ENCODE measurements around the gene NEXMIF.
"Not testable (repeated sequence)": the region's sequence is repeated elsewhere in the genome, so short reads cannot be mapped to it uniquely, and the experiment has no call there.

The NEXMIF gene

GRCh38 chrX:74865725-74866124 is 59.5 kb downstream of the NEXMIF start:
- Mint-ChIP-seq H3K27me3 (no peaks in the 10 kb centered on the region), H3K9me3 (peaks cover 7% of the 10 kb centered on the region), H3K4me3 (no peak overlapping the region), H3K4me1 (ENCODE audit: low read depth) (no peaks in the 10 kb centered on the region), H3K27ac (no peak overlapping the region), H3K36me3 (ENCODE audit: low read depth) (no peaks in the 10 kb centered on the region)

GRCh38 chrX:74853255-74853654 is 72.0 kb downstream of the NEXMIF start:
- Mint-ChIP-seq H3K27ac (no peak overlapping the region), H3K36me3 (ENCODE audit: low read depth) (peaks cover 4% of the 10 kb centered on the region), H3K4me1 (ENCODE audit: low read depth) (no peaks in the 10 kb centered on the region), H3K27me3 (no peaks in the 10 kb centered on the region), H3K9me3 (peaks cover 31% of the 10 kb centered on the region), H3K4me3 (no peak overlapping the region)

- Mint-ChIP-seq H3K27me3 (no peaks in the 10 kb centered on the region), H3K27ac (no peak overlapping the region), H3K36me3 (ENCODE audit: low read depth) (no peaks in the 10 kb centered on the region), H3K4me3 (no peak overlapping the region), H3K9me3 (no peaks in the 10 kb centered on the region), H3K4me1 (ENCODE audit: low read depth) (no peaks in the 10 kb centered on the region)
Measured at GRCh38 chrX:74835566-74835965, 89.7 kb downstream of the NEXMIF start.

GRCh38 chrX:74819797-74820196 is 105.5 kb downstream of the NEXMIF start:
- H3K36me3 Mint-ChIP-seq (ENCODE audit: low read depth); H3K4me1 Mint-ChIP-seq (ENCODE audit: low read depth); H3K4me3 Mint-ChIP-seq; H3K27me3 Mint-ChIP-seq; H3K27ac Mint-ChIP-seq; H3K9me3 Mint-ChIP-seq: not testable (repeated sequence)

GRCh38 chrX:74814681-74815080 is 110.6 kb downstream of the NEXMIF start:
- H3K27me3 Mint-ChIP-seq, result no peaks in the 10 kb centered on the region
- no peaks in the 10 kb centered on the region for H3K36me3 Mint-ChIP-seq (ENCODE audit: low read depth)
- no peak overlapping the region for H3K27ac Mint-ChIP-seq
- H3K4me1 Mint-ChIP-seq (ENCODE audit: low read depth), result no peaks in the 10 kb centered on the region
- H3K9me3 Mint-ChIP-seq, result no peaks in the 10 kb centered on the region
- no peak overlapping the region for H3K4me3 Mint-ChIP-seq

- no peak overlapping the region for H3K4me3 Mint-ChIP-seq
- H3K9me3 Mint-ChIP-seq, result no peaks in the 10 kb centered on the region
- no peaks in the 10 kb centered on the region for H3K27me3 Mint-ChIP-seq
- no peaks in the 10 kb centered on the region for H3K36me3 Mint-ChIP-seq (ENCODE audit: low read depth)
- no peaks in the 10 kb centered on the region for H3K4me1 Mint-ChIP-seq (ENCODE audit: low read depth)
- H3K27ac Mint-ChIP-seq, result no peak overlapping the region
Measured at GRCh38 chrX:74804574-74804973, 120.7 kb downstream of the NEXMIF start.

- no peaks in the 10 kb centered on the region for H3K36me3 Mint-ChIP-seq (ENCODE audit: low read depth)
- no peaks in the 10 kb centered on the region for H3K4me1 Mint-ChIP-seq (ENCODE audit: low read depth)
- H3K4me3 Mint-ChIP-seq, result no peak overlapping the region
- no peak overlapping the region for H3K27ac Mint-ChIP-seq
- H3K27me3 Mint-ChIP-seq, result no peaks in the 10 kb centered on the region
- H3K9me3 Mint-ChIP-seq, result no peaks in the 10 kb centered on the region
Measured at GRCh38 chrX:74800062-74800461, 125.2 kb downstream of the NEXMIF start.

GRCh38 chrX:74797338-74797887 is 127.8 kb downstream of the NEXMIF start:
- Mint-ChIP-seq H3K36me3 (ENCODE audit: low read depth) (no peaks in the 10 kb centered on the region), H3K9me3 (no peaks in the 10 kb centered on the region), H3K27ac (no peak overlapping the region), H3K4me3 (no peak overlapping the region), H3K27me3 (no peaks in the 10 kb centered on the region), H3K4me1 (ENCODE audit: low read depth) (no peaks in the 10 kb centered on the region)

- H3K27ac Mint-ChIP-seq, result no peak overlapping the region
- H3K9me3 Mint-ChIP-seq, result no peaks in the 10 kb centered on the region
- no peaks in the 10 kb centered on the region for H3K27me3 Mint-ChIP-seq
- no peaks in the 10 kb centered on the region for H3K4me1 Mint-ChIP-seq (ENCODE audit: low read depth)
- no peak overlapping the region for H3K4me3 Mint-ChIP-seq
- no peaks in the 10 kb centered on the region for H3K36me3 Mint-ChIP-seq (ENCODE audit: low read depth)
Measured at GRCh38 chrX:74788545-74789086, 136.6 kb downstream of the NEXMIF start.

GRCh38 chrX:74784629-74785028 is 140.6 kb downstream of the NEXMIF start:
- H3K36me3 Mint-ChIP-seq (ENCODE audit: low read depth), result no peaks in the 10 kb centered on the region
- H3K27ac Mint-ChIP-seq, result no peak overlapping the region
- H3K9me3 Mint-ChIP-seq, result no peaks in the 10 kb centered on the region
- H3K4me1 Mint-ChIP-seq (ENCODE audit: low read depth), result peaks cover 4% of the 10 kb centered on the region
- H3K27me3 Mint-ChIP-seq, result no peaks in the 10 kb centered on the region
- no peak overlapping the region for H3K4me3 Mint-ChIP-seq

- Mint-ChIP-seq H3K4me1 (ENCODE audit: low read depth) (peaks cover 4% of the 10 kb centered on the region), H3K9me3 (no peaks in the 10 kb centered on the region)
Measured at GRCh38 chrX:74781507-74782034, 143.7 kb downstream of the NEXMIF start.

GRCh38 chrX:74779175-74779574 is 146.1 kb downstream of the NEXMIF start:
- Mint-ChIP-seq H3K4me3 (no peak overlapping the region), H3K27ac (no peak overlapping the region), H3K9me3 (no peaks in the 10 kb centered on the region), H3K36me3 (ENCODE audit: low read depth) (no peaks in the 10 kb centered on the region), H3K27me3 (no peaks in the 10 kb centered on the region), H3K4me1 (ENCODE audit: low read depth) (peaks cover 4% of the 10 kb centered on the region)

More at GRCh38 chrX:74781507-74782034, 143.7 kb downstream of the NEXMIF start:
- H3K27me3 Mint-ChIP-seq, result no peaks in the 10 kb centered on the region
- H3K27ac Mint-ChIP-seq, result no peak overlapping the region
- no peak overlapping the region for H3K4me3 Mint-ChIP-seq
- no peaks in the 10 kb centered on the region for H3K36me3 Mint-ChIP-seq (ENCODE audit: low read depth)

GRCh38 chrX:74774988-74775387 is 150.3 kb downstream of the NEXMIF start:
- H3K36me3 Mint-ChIP-seq (ENCODE audit: low read depth), result no peaks in the 10 kb centered on the region
- no peaks in the 10 kb centered on the region for H3K9me3 Mint-ChIP-seq
- H3K4me3 Mint-ChIP-seq, result no peak overlapping the region
- no peaks in the 10 kb centered on the region for H3K4me1 Mint-ChIP-seq (ENCODE audit: low read depth)
- no peaks in the 10 kb centered on the region for H3K27me3 Mint-ChIP-seq
- H3K27ac Mint-ChIP-seq, result no peak overlapping the region

GRCh38 chrX:74736450-74736849 is 188.8 kb downstream of the NEXMIF start:
- no peak overlapping the region for H3K4me3 Mint-ChIP-seq
- no peaks in the 10 kb centered on the region for H3K27me3 Mint-ChIP-seq
- H3K27ac Mint-ChIP-seq, result no peak overlapping the region
- no peaks in the 10 kb centered on the region for H3K9me3 Mint-ChIP-seq
- H3K4me1 Mint-ChIP-seq (ENCODE audit: low read depth), result no peaks in the 10 kb centered on the region
- H3K36me3 Mint-ChIP-seq (ENCODE audit: low read depth), result no peaks in the 10 kb centered on the region

GRCh38 chrX:74705269-74705668 is 220.0 kb downstream of the NEXMIF start:
- Mint-ChIP-seq H3K27ac (no peak overlapping the region), H3K4me1 (ENCODE audit: low read depth) (no peaks in the 10 kb centered on the region), H3K27me3 (no peaks in the 10 kb centered on the region), H3K36me3 (ENCODE audit: low read depth) (no peaks in the 10 kb centered on the region), H3K9me3 (no peaks in the 10 kb centered on the region), H3K4me3 (no peak overlapping the region)

GRCh38 chrX:74701343-74701742 is 223.9 kb downstream of the NEXMIF start:
- H3K9me3 Mint-ChIP-seq; H3K4me1 Mint-ChIP-seq (ENCODE audit: low read depth); H3K36me3 Mint-ChIP-seq (ENCODE audit: low read depth); H3K27me3 Mint-ChIP-seq; H3K4me3 Mint-ChIP-seq; H3K27ac Mint-ChIP-seq: not testable (repeated sequence)

Measured in stimulated activated naive CD8-positive, alpha-beta T cell treated with anti-CD3 and anti-CD28 coated beads, Interleukin-15, Interleukin-2, amounts not matched to agents 100 ng/mL and 50 ng/mL, for 24 hours (primary cell).